ENCODE results near the gene TMEM26. TPM values are rescaled to one million over a fixed set of nuclear protein-coding genes. Genes with fewer than 3 reads are reported as not detected.

TMEM26 gene
- total RNA-seq, 4 donors from 2014 or later: 0.53 to 2.5 (median 0.69) TPM

- H3K27ac ChIP-seq: no peak overlapping the region
- no peak overlapping the region for H3K4me3 ChIP-seq
- H3K4me1 ChIP-seq: no peaks in the 10 kb centered on the region
- no peaks in the 10 kb centered on the region for H3K27me3 ChIP-seq
- H3K36me3 ChIP-seq: no peaks in the 10 kb centered on the region
- TF ChIP-seq POLR2A (IDR thresholded peaks at IDR 0.05) (no peak), CTCF (IDR thresholded peaks at IDR 0.05) (no peak)
- H3K9me3 ChIP-seq: no peaks in the 10 kb centered on the region
- DNase-seq: no peak
Observed at GRCh38 chr10:61465901-61466632, 12.9 kb upstream of the TMEM26 start.

GRCh38 chr10:61465171-61465496 is 12.0 kb upstream of the TMEM26 start:
- Histone ChIP-seq H3K4me3 (no peak overlapping the region), H3K36me3 (no peaks in the 10 kb centered on the region), H3K4me1 (no peaks in the 10 kb centered on the region), H3K27me3 (no peaks in the 10 kb centered on the region), H3K9me3 (no peaks in the 10 kb centered on the region), H3K27ac (no peak overlapping the region)
- no peak for DNase-seq
- TF ChIP-seq POLR2A (IDR thresholded peaks at IDR 0.05) (no peak), CTCF (IDR thresholded peaks at IDR 0.05) (peak in 1 of 6 experiments; percentile 11)

- no peaks in the 10 kb centered on the region for H3K9me3 ChIP-seq
- no peak overlapping the region for H3K27ac ChIP-seq
- TF ChIP-seq CTCF (IDR thresholded peaks at IDR 0.05) (no peak), POLR2A (IDR thresholded peaks at IDR 0.05) (no peak)
- H3K4me3 ChIP-seq: no peak overlapping the region
- no peaks in the 10 kb centered on the region for H3K36me3 ChIP-seq
- H3K4me1 ChIP-seq: no peaks in the 10 kb centered on the region
- DNase-seq: no peak
- H3K27me3 ChIP-seq: no peaks in the 10 kb centered on the region
Observed at GRCh38 chr10:61464461-61465170, 11.4 kb upstream of the TMEM26 start.

GRCh38 chr10:61463035-61463909 is 10.1 kb upstream of the TMEM26 start:
- Histone ChIP-seq H3K36me3 (no peaks in the 10 kb centered on the region), H3K4me3 (no peak overlapping the region), H3K4me1 (no peaks in the 10 kb centered on the region), H3K27me3 (no peaks in the 10 kb centered on the region), H3K9me3 (no peaks in the 10 kb centered on the region), H3K27ac (no peak overlapping the region)
- TF ChIP-seq CTCF (IDR thresholded peaks at IDR 0.05) (no peak), POLR2A (IDR thresholded peaks at IDR 0.05) (no peak)
- DNase-seq: no peak

GRCh38 chr10:61460835-61461234 is 7.7 kb upstream of the TMEM26 start:
- Histone ChIP-seq H3K27ac (no peak overlapping the region), H3K4me3 (no peak overlapping the region), H3K36me3 (no peaks in the 10 kb centered on the region), H3K27me3 (no peaks in the 10 kb centered on the region), H3K9me3 (no peaks in the 10 kb centered on the region), H3K4me1 (no peaks in the 10 kb centered on the region)
- DNase-seq: no peak
- TF ChIP-seq POLR2A (IDR thresholded peaks at IDR 0.05): no peak

Data from Peyer's patch (tissue), 4 donors.